Measurements from ENCODE around the gene ASIC5.

Gene ASIC5

DNA sequence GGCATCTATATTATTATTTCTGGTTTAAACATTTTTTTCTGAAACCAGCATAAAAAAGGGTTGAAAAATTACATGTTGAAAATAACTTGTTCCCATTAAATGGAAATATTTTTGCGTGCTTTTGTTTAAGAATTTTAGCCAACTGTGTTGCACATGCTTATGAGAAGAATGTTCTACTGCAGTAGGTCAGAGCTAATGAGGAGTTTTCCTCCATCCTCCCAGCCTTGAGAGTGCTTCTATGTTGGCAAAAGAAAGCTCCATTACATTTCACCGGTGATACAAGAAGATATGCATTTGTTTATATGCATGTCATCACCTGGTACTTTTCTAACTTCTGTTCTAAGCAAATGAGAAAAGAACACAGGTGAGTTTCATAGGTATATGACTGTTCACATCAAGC lies 23.9 kb upstream of the ASIC5 start:
- no peak for TF ChIP-seq ZFX (IDR thresholded peaks at IDR 0.05; ENCODE audit: borderline replicate concordance)
- TF ChIP-seq, protein P1, sequence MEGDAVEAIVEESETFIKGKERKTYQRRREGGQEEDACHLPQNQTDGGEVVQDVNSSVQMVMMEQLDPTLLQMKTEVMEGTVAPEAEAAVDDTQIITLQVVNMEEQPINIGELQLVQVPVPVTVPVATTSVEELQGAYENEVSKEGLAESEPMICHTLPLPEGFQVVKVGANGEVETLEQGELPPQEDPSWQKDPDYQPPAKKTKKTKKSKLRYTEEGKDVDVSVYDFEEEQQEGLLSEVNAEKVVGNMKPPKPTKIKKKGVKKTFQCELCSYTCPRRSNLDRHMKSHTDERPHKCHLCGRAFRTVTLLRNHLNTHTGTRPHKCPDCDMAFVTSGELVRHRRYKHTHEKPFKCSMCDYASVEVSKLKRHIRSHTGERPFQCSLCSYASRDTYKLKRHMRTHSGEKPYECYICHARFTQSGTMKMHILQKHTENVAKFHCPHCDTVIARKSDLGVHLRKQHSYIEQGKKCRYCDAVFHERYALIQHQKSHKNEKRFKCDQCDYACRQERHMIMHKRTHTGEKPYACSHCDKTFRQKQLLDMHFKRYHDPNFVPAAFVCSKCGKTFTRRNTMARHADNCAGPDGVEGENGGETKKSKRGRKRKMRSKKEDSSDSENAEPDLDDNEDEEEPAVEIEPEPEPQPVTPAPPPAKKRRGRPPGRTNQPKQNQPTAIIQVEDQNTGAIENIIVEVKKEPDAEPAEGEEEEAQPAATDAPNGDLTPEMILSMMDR (IDR thresholded peaks at IDR 0.05) = no peak
- H3K27ac ChIP-seq = no peak overlapping the region

DNA sequence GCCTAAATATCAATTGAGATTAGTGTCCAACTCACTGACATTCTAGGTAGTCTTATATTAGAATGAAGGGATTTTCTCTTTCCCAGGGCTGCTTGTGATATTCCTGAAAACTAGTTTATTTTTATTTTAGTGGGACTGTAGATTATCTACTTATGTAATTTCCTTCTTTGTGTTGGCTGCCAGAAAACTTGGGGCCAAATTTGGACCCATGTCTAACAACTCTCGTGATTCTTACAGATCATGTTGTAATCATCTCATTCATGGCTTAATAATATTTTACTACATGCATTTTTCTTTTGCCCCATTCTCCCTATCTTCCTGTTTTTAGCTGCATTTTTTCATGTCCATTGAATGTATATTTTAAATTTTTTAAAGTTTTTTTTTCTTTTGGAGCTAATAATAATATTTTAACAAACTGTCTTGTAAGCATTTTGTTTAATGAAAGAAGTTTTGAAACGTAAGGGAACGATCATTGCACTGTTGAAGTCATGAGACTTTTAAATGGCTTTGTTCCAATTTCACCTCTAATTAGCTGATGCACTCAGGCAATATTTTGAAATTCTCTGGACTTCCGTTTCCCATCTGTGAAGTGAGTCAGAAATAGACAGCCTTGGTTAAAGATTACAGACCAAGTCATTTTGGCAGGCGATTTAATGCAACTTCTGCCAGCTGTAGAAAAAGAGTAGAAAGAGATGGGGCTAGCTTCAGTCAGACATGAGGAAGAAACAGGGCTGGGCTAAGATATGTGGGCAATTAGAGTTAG lies 23.1 kb upstream of the ASIC5 start:
- TF ChIP-seq, protein P1 (IDR thresholded peaks at IDR 0.05) = no peak
- no peak for TF ChIP-seq ZFX (IDR thresholded peaks at IDR 0.05; ENCODE audit: borderline replicate concordance)
- H3K27ac ChIP-seq = no peak overlapping the region

DNA sequence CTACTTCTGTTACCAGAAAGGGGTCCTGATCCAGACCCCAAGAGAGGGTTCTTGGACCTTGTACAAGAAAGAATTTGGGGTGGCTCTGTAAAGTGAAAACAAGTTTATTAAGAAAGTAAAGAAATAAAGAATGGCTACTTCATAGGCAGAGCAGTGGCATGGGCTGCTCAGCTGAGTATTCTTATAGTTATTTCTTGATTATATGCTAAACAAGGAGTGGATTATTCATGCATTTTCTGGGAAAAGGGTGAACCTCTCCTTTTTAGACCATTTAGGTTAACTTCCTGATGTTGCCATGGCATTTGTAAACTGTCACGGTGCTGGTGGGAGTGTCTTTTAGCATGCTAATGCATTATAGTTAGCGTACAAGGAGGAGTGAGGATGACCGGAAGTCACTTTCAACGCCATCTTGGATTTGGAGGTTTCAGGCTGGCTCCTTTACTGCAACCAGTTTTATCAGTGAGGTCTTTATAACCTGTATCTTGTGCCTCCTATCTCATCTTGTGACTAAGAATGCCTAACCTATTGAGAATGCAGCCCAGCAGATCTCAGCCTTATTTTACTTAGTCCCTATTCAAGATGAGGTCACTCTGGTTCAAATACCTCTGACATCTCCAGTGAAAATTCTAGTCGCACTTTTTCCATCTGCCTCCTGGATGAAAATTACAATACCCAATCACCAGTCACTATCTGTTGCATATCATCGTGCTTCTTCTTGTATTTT lies 21.9 kb upstream of the ASIC5 start:
- H3K27ac ChIP-seq = no peak overlapping the region
- TF ChIP-seq, protein P1 (IDR thresholded peaks at IDR 0.05) = no peak
- TF ChIP-seq ZFX (IDR thresholded peaks at IDR 0.05; ENCODE audit: borderline replicate concordance) = no peak

DNA sequence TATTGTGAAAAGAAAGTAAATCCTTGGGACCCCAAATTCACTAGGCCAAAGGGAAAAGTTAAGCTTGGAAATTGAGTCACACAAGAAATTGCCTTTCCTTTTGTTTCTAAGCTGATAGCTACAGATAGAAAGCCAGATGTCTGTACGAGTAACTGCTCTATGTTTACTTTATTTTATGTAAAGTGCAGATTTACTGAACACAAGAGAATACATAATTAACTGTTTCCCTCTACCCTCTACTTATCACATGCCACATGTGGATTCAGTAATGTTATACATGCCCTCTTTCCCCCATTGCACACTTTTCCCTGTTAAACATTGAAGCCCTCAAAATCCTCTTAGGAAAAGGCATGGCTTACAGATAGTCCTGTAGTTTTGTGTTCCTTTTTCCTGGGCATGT lies 21.0 kb upstream of the ASIC5 start:
- H3K27ac ChIP-seq = no peak overlapping the region
- no peak for TF ChIP-seq ZFX (IDR thresholded peaks at IDR 0.05; ENCODE audit: borderline replicate concordance)
- TF ChIP-seq, protein P1 (IDR thresholded peaks at IDR 0.05) = no peak

DNA sequence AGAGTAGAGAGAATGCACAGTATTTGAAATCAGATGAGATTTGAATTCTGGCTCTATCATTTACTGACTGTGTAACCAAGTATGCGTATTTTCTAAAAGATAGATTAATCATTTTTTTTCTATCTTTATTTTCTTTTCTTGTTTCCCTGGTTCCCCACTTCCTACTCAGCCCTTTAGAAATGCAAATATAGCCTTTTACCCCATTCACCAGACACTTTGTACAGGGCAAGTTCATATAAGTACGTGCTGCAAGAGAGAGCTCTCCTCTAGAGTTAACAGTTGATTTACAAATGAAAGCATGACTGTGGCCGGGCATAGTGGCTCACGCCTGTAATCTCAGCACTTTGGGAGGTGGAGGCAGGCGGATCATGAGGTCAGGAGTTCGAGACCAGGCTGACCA lies 19.6 kb upstream of the ASIC5 start:
- TF ChIP-seq, protein P1 (IDR thresholded peaks at IDR 0.05) = no peak
- no peak for TF ChIP-seq ZFX (IDR thresholded peaks at IDR 0.05; ENCODE audit: borderline replicate concordance)
- no peak overlapping the region for H3K27ac ChIP-seq

DNA sequence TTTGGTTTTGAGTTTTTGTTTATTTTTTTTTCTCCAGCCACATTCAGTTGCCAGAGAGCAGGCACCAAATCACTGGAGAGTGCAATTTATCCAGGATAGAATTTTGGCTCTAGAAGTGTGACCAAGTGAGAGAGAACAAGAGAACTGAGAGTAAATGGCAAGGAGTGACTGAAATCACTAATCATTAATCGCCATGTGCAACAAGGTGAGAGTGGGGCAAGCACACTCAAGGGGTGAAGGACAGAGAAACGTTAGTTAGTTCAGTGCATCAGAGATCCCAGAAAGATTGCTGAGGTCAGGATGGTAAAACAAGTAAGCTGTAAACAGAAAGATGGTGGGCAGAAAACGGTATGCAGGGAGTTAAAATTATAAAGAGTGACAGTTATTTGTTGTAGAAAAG lies 17.8 kb upstream of the ASIC5 start:
- TF ChIP-seq ZFX (IDR thresholded peaks at IDR 0.05; ENCODE audit: borderline replicate concordance) = no peak
- TF ChIP-seq, protein P1 (IDR thresholded peaks at IDR 0.05) = no peak
- no peak overlapping the region for H3K27ac ChIP-seq

DNA sequence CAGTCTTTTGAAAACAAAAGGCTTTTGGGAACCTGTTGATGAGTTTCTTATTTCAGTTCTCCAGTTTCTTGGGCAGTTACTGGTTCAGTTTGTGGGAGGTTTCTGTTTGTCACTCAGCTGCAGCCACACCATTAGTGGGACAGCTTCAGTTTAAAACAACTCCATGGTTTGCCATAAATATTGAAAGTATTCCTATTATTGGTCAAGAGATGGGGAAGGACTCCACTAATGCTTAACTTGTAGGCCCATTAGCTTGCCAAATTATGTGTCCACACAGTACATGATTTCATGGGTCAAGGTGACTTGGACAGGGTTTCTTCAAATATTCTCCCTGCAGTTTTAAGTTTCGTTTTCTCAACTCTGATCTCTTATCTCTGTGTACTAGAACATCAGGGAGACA lies 15.5 kb upstream of the ASIC5 start:
- TF ChIP-seq, protein P1 (IDR thresholded peaks at IDR 0.05) = no peak
- TF ChIP-seq ZFX (IDR thresholded peaks at IDR 0.05; ENCODE audit: borderline replicate concordance) = no peak
- no peak overlapping the region for H3K27ac ChIP-seq
